Ishikawa (cell line): Measurements from ENCODE around the gene SCFD2.

Experiments used
- CEBPB ChIP-seq: IDR thresholded peaks from 2 replicates; pipeline ENCODE4 v1.6.1; 2012
- EP300 ChIP-seq: IDR thresholded peaks from 2 replicates; pipeline ENCODE4 v1.6.1; 2012; ENCODE audit warnings: borderline replicate concordance
- FOXM1 ChIP-seq: IDR thresholded peaks from 2 replicates; pipeline ENCODE4 v1.6.1; 2012; ENCODE audit warnings: low read depth, borderline replicate concordance
- MAX ChIP-seq: IDR thresholded peaks from 2 replicates; pipeline ENCODE4 v1.6.1; 2012
- NFIC ChIP-seq: IDR thresholded peaks from 2 replicates; pipeline ENCODE4 v1.6.1; 2012
- RAD21 ChIP-seq: IDR thresholded peaks from 2 replicates; pipeline ENCODE4 v1.6.1; 2012; ENCODE audit warnings: low read depth
- REST ChIP-seq: IDR thresholded peaks from 2 replicates; pipeline ENCODE4 v1.6.1; 2012; ENCODE audit warnings: low read depth, mild to moderate bottlenecking
- TAF1 ChIP-seq: IDR thresholded peaks from 2 replicates; pipeline ENCODE4 v1.6.1; 2012; ENCODE audit warnings: low read depth, mild to moderate bottlenecking
- TCF12 ChIP-seq: IDR thresholded peaks from 2 replicates; pipeline ENCODE4 v1.6.1; 2012; ENCODE audit warnings: low read depth
- TEAD4 ChIP-seq: IDR thresholded peaks from 2 replicates; pipeline ENCODE4 v1.6.1; 2012
- USF1 ChIP-seq: IDR thresholded peaks from 2 replicates; pipeline ENCODE4 v1.6.1; 2012
- YY1 ChIP-seq: IDR thresholded peaks from 2 replicates; pipeline ENCODE4 v1.6.1; 2012; ENCODE audit warnings: low read depth
- ZBTB7A ChIP-seq: IDR thresholded peaks from 2 replicates; pipeline ENCODE4 v1.6.1; 2012; ENCODE audit warnings: low read depth

- no peak for TF ChIP-seq TAF1
- no peak for TF ChIP-seq YY1
- no peak for TF ChIP-seq REST
- no peak for TF ChIP-seq CEBPB
- TF ChIP-seq EP300: no peak
- no peak for TF ChIP-seq USF1
- no peak for TF ChIP-seq TCF12
- TF ChIP-seq MAX: no peak
- TF ChIP-seq TEAD4: no peak
- TF ChIP-seq RAD21: no peak
- no peak for TF ChIP-seq NFIC
- no peak for TF ChIP-seq FOXM1
- TF ChIP-seq ZBTB7A: no peak
These were observed 224.6 kb downstream of the SCFD2 start for GRCh38 chr4:53141308-53141707.
